GM21528 (cell line): ENCODE measurements around the gene TOMM20.

ENCODE experiments used
- ATAC-seq: cut with Tn5 transposase; IDR thresholded peaks from one replicate; pipeline ENCODE4 v1.9.1; 2021; ENCODE audit warnings: mild to moderate bottlenecking, moderate library complexity; ENCODE audit not compliant: unreplicated experiment, low FRiP score

The TOMM20 gene

DNA sequence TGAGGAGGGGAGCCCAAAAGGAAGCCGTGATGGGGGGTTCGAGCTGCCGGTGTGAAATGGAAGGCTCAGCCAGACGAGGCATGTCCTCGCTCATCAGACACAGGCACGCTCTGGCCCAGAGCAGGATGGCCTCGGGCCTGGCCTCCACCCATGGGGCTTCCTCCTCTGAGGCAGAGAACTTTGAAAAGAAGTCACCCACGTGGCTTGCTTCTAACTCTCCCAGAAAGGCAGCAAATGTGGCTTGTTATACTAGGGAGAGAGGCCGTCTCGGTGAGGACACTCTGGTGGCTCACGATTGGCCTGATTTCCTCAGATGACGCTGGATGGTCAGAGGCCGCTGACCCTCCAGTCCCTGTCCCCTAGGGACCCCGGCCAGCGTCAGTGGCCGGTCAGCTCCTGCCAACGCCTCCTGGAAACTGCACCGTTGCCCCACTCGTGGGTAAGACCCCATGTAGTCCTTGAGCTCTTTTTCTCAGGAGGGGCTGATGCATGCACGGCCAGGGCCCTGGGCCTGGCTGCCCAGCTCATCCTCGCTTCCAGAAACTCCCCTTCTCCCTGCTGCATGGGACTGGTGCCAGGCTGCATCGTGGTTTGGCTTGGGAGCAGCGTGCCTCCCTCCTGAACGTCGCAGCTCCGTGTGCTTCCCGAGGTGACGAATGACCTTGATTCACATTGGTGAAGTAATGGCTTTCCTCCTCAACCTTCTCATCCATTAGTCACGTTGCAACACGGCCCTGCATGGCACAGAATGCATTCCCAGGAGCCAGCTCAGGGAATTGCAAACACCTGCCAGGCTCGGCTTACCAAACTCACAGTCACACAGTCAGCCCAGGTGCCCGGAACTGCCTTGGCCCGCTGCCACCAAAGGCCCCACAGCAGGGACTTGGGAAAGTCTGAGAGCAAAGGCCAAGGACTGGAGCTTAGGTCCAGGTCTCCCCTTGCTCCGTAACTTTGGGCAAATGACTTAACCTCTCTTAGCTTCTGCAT, 58.8 kb downstream of the TOMM20 start:
- no peak for ATAC-seq

DNA sequence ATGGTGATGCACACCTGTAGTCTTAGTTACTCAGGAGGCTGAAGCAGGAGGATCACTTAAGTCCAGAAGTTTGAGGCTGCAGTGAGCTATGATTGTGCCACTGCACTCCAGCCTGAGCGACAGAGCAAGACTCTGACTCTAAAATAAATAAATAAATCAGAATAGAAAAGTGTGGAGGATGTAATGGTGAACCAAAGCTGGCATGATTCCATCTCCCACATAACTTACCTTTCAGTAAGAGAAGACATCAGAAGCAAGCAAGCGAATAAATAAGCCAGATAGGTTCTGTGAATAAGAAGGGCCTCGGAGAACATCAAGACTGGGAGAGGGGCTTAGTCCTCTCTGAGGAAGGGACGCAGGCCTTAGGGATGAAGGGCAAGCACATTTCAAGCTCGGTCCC, 59.5 kb downstream of the TOMM20 start:
- ATAC-seq, result no peak

DNA sequence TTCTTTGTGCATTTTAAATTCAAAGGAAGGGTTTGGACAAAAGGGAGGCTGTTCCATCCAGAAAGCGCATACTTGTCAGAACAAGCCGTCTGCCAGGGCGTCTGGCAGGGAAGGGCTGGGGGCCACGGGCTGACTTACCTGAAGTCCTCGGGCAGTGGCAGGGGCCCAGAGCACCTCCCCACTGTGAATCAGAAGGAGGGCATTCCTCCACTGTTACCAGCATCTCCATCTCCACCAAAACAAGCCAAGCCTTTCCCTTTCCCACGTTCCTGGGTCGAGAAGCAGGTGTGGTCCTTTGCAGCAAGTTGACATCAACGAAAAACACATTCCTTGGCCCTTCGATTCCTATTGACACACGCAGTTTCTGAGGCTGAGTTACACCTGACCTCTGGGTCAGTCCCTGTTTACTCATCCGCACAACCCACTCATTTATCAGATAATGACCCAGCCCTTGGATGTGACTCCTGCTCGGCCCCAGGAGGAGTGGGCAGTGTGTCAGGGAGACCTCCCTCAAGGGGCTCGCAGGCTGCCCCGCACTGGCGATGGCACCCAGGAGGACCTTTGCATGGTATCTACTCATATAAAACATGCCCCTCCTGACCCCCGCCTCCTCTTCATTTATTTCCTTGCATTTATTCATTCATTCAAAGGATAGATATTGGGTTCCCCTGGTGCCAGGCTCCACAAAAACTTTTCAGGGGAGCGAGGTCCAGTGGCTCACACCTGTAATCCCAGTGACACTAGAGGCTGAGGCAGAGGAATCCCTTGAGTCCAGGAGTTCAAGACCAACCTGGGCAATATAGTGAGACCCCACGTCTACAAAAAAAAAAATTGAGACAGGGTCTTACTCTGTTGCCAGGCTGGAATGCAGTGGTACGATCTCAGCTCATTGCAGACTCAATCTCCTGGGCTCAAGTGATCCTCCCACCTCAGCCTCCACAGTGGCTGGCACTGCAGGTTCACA, 60.2 kb downstream of the TOMM20 start:
- ATAC-seq, result no peak

DNA sequence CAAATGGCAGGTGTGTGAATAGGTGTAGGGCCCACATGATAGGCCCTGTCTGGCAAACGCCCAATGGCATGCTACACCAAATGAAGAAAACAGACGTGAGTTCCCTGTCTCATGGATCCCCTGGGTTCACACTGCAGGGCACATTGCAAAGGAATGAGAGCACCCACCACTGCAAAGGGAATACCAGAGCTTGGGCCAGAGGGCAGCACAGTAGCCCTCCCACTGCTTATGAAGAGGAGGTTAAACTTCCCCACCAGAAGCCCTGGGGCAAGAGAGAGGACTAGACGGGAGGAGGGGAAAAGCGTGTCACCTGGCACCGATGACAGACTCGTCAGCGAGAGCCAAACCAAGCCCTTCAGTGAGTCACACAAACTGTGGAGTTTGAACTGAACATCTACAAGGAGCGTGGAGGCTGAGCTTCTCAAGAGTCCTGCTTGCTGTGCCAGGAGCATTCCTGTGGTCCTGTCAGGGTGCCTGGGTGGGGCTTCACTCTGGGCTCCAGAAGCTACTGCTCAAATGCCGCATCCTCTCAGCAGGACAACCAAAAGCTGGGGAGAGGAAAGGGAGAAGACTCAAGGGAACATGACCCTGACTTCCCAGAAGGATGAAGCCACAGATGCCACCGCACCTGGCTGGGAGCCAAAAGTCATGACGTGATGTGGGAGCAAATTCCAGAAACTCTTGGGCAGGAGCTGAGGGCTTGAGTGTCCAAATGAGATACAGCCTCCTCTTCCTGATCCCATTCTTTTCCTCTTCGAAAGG, 61.1 kb downstream of the TOMM20 start:
- ATAC-seq, result no peak

DNA sequence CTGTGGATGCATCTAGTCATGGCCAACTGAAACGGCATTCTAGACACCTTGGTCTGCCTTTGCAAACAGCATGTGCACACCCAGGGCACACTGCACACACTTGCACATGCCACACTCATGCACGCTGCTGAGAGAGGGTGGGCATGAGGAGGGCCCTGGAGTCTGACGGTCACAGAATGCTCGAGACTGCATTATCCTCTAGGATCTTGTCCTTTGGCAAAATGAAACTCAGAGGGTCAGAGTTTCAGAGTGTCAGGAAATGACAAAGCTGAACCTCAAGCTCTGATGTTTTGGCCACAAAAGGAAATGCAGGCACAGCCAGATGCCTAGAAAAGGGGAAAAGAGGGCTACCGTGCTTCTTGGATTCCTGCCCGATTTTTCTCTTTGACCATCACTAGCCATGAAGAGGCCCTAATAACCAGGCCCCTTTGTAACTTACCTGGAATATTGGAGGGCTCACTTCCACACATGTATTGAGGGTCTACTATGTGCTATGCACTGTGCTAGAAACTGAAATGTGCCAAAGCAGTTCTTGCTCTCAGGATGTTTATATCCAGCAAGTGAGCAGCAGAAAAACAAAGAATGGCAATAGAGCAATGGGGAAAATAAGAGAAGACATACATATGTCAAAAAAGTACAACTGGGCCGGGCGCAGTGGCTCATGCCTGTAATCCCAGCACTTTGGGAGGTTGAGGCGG, 65.4 kb downstream of the TOMM20 start:
- no peak for ATAC-seq

DNA sequence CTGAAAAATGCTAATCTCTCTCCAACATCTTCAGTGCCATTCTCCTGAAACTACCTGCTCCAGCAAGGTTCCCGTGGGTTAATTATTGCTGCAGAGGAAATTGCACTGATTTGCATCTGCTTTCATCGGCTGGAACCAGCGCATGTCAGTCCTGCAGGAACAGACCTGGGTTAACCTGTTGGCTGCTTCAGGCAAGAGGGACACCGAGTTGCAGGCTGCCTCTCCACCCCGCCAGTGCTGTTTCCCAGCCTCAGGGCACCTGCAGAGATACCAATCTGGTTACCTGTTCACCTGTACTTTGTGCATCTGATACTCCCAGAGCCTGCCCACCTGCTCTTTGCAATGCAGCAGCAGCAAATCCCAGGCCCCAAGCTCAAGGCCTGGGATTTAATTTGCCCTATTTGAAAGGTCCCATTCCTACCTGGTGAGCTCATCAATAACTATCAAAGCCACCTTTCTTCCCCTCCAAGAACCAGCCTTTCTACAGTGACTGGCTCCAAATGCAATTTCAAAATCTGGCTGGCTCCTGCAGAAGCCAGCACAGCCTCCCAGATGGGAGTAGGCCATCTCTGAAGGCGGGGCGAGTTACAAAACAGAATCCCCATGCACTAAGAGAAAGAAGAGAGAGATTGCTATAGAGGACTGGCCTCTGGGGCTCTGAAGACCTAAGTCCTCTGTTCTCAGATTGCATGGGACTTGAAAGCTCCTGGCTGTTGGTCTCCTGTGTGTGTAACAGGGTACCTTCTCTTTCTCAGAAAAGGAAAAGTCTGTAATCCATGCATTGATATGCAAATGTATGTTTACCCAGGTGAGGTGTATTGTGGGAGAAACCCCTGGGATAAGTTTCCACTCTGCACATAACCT, 67.8 kb downstream of the TOMM20 start:
- no peak for ATAC-seq
